PC-9 (cell line): ENCODE results near the gene GLCCI1. TPM values are rescaled to one million over a fixed set of nuclear protein-coding genes. Genes with fewer than 3 reads are reported as not detected.

Source experiments
- BruUV-seq: library from RNA; stranded (reverse); fragments of 400-500 nt; replicated peaks from 2 replicates; lab custom pipeline; 2021; lab: Mats Ljungman, UMichigan
- CTCF ChIA-PET: fragments of 300-600 bp; sonication (Branson Sonifier 250); formaldehyde crosslinking; loops from one replicate; lab custom pipeline; 2022; ENCODE audit warnings: antibody characterized with exemption; lab: Charles Lee
- POLR2A ChIA-PET: fragments of 300-600 bp; sonication (Branson Sonifier 250); formaldehyde crosslinking; loops from one replicate; lab custom pipeline; 2022; ENCODE audit warnings: antibody characterized with exemption; ENCODE audit not compliant: unreplicated experiment; lab: Charles Lee
- DNase-seq, 2 experiments: peaks; one replicate each; pipeline versions ENCODE4 v3.0.0 to v3.0.0-alpha.2; 2015 to 2022; ENCODE audit warnings: mixed read lengths in 1 of 2
- H2AFZ ChIP-seq: fragments of 200-600 bp; sonication (generic); 2 replicates; pipeline ENCODE4 v1.8.1; 2017; ENCODE audit warnings: antibody characterized with exemption
- H3F3A ChIP-seq: fragments of 200-600 bp; sonication (generic); 2 replicates; pipeline ENCODE4 v1.8.1; 2017; ENCODE audit warnings: antibody characterized with exemption, mild to moderate bottlenecking, low read depth; ENCODE audit not compliant: insufficient read depth
- H3K27ac ChIP-seq: fragments of 200-600 bp; sonication (generic); 2 replicates; pipeline ENCODE4 v1.6.1; 2016; ENCODE audit warnings: mixed run types
- H3K27me3 ChIP-seq: fragments of 200-600 bp; sonication (generic); 2 replicates; pipeline ENCODE4 v1.6.1; 2016; ENCODE audit warnings: low read depth, mixed run types; ENCODE audit not compliant: insufficient read depth
- H3K36me3 ChIP-seq: fragments of 200-600 bp; sonication (generic); 2 replicates; pipeline ENCODE4 v1.6.1; 2016; ENCODE audit warnings: low read depth, mixed run types
- H3K4me1 ChIP-seq: fragments of 200-600 bp; sonication (generic); replicated peaks from 2 replicates; pipeline ENCODE4 v1.6.1; 2016; ENCODE audit warnings: mixed run types; ENCODE audit not compliant: insufficient read depth
- H3K4me2 ChIP-seq: fragments of 200-600 bp; sonication (generic); 2 replicates; pipeline ENCODE4 v1.6.1; 2017; ENCODE audit warnings: mixed run types
- H3K4me3 ChIP-seq: fragments of 200-600 bp; sonication (generic); 2 replicates; pipeline ENCODE4 v1.6.1; 2016; ENCODE audit warnings: mixed run types
- H3K79me2 ChIP-seq: fragments of 200-600 bp; sonication (generic); 2 replicates; pipeline ENCODE4 v1.6.1; 2017; ENCODE audit warnings: low read depth, mixed run types
- H3K9me2 ChIP-seq: fragments of 200-600 bp; sonication (generic); 2 replicates; pipeline ENCODE4 v1.8.1; 2017; ENCODE audit warnings: mild to moderate bottlenecking; ENCODE audit not compliant: insufficient read depth
- H3K9me3 ChIP-seq: fragments of 200-600 bp; sonication (generic); 2 replicates; pipeline ENCODE4 v1.8.1; 2016; ENCODE audit warnings: low read depth; ENCODE audit not compliant: insufficient read depth
- H4K20me1 ChIP-seq: fragments of 200-600 bp; sonication (generic); 2 replicates; pipeline ENCODE4 v1.8.1; 2017; ENCODE audit not compliant: insufficient read depth
- EZH2 ChIP-seq: fragments of 200-600 bp; sonication (generic); IDR thresholded peaks from 2 replicates; pipeline ENCODE4 v1.8.0; 2017; ENCODE audit warnings: antibody characterized with exemption, low read depth
- intact Hi-C: fragments of 100-400 bp; cut with micrococcal nuclease; formaldehyde crosslinking; loops from one replicate; pipeline ENCODE4 v1.10.0; 2022; ENCODE audit not compliant: unreplicated experiment
- total RNA-seq: library from RNA; stranded (reverse); gene quantifications from 2 replicates; pipeline ENCODE4 v1.2.3, GENCODE V29; 2021
- TF ChIP-seq, protein P1 (sequence below): fragments of 200-600 bp; sonication (generic); conservative IDR thresholded peaks from 2 replicates; pipeline ENCODE4 v1.6.1; 2017; ENCODE audit warnings: mixed run types, antibody characterized with exemption, mild to moderate bottlenecking, moderate library complexity

Gene GLCCI1
- total RNA-seq, 1 experiment from 2014 or later = 42.1 TPM

DNA sequence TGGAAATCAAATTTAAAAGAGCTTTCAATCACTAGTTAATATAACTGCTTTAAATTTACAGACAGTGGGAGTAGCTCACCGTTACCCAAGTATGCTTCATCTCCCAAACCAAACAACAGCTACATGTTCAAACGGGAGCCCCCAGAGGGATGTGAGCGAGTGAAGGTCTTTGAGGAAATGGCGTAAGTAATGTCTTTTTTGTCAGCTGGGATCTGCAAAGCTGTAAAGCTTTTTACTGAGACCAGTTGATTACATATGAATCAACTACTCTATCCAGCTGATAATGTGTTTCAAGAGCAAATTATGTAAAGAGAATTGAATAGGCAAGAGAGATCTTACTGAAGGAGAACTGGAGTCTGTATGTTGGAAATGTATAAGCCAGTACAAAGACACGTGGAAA, 116.2 kb downstream of the GLCCI1 start:
- Histone ChIP-seq H2AFZ (no peak overlapping the region), H3K4me3 (no peak overlapping the region), H3K4me2 (no peak overlapping the region), H4K20me1 (0 out of 2 replicates have a peak, but pooled peaks cover 4% of the 10 kb centered on the region), H3K27me3 (no peaks in the 10 kb centered on the region), H3K9me2 (no peaks in the 10 kb centered on the region), H3K4me1 (no peaks in the 10 kb centered on the region), H3K9me3 (no peaks in the 10 kb centered on the region), H3K79me2 (no peaks in the 10 kb centered on the region), H3K36me3 (peaks cover 22% of the 10 kb centered on the region; the same call in 1 of the 2 replicates), H3K27ac (no peak overlapping the region), H3F3A (no peaks in the 10 kb centered on the region; the same call in 1 of the 2 replicates)
- POLR2A ChIA-PET = no interaction called here
- CTCF ChIA-PET = no interaction called here
- intact Hi-C loops = no loop called here
- no peak for DNase-seq
- TF ChIP-seq, protein P1, sequence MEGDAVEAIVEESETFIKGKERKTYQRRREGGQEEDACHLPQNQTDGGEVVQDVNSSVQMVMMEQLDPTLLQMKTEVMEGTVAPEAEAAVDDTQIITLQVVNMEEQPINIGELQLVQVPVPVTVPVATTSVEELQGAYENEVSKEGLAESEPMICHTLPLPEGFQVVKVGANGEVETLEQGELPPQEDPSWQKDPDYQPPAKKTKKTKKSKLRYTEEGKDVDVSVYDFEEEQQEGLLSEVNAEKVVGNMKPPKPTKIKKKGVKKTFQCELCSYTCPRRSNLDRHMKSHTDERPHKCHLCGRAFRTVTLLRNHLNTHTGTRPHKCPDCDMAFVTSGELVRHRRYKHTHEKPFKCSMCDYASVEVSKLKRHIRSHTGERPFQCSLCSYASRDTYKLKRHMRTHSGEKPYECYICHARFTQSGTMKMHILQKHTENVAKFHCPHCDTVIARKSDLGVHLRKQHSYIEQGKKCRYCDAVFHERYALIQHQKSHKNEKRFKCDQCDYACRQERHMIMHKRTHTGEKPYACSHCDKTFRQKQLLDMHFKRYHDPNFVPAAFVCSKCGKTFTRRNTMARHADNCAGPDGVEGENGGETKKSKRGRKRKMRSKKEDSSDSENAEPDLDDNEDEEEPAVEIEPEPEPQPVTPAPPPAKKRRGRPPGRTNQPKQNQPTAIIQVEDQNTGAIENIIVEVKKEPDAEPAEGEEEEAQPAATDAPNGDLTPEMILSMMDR = no peak
- no peak for TF ChIP-seq EZH2
- BruUV-seq = no TSS peak

DNA sequence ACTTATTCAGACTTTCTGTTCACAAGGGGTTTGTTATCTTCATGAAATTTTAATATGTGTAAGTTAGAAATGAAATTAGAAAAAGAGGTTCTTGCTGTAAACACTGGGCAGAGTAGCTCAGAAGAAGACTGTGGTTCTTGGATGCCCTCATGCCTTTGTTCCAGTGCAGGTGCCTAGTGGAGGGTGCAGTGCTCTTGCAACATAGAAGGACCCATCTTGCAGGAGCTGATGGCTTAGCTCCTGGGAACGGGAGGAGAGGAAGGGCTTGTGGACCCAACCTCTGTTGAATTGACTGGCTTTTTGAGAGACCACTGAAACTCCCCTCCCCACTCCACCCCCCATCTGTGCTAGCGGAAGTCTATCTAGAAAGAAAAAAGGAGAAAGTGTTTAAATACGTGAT, 116.8 kb downstream of the GLCCI1 start:
- no peak overlapping the region for H2AFZ ChIP-seq
- H3K27me3 ChIP-seq = no peaks in the 10 kb centered on the region
- no peak for TF ChIP-seq EZH2
- TF ChIP-seq, protein P1 = no peak
- H3K4me3 ChIP-seq = no peak overlapping the region
- no peaks in the 10 kb centered on the region; the same call in 1 of the 2 replicates for H3F3A ChIP-seq
- intact Hi-C loops = no loop called here
- BruUV-seq = no TSS peak
- H3K36me3 ChIP-seq = peaks cover 22% of the 10 kb centered on the region; the same call in 1 of the 2 replicates
- ChIA-PET POLR2A (no interaction called here), CTCF (no interaction called here)
- no peaks in the 10 kb centered on the region for H3K9me2 ChIP-seq
- no peaks in the 10 kb centered on the region for H3K4me1 ChIP-seq
- no peaks in the 10 kb centered on the region for H3K79me2 ChIP-seq
- H3K27ac ChIP-seq = no peak overlapping the region
- H4K20me1 ChIP-seq = 0 out of 2 replicates have a peak, but pooled peaks cover 4% of the 10 kb centered on the region
- no peaks in the 10 kb centered on the region for H3K9me3 ChIP-seq
- H3K4me2 ChIP-seq = no peak overlapping the region
- no peak for DNase-seq

DNA sequence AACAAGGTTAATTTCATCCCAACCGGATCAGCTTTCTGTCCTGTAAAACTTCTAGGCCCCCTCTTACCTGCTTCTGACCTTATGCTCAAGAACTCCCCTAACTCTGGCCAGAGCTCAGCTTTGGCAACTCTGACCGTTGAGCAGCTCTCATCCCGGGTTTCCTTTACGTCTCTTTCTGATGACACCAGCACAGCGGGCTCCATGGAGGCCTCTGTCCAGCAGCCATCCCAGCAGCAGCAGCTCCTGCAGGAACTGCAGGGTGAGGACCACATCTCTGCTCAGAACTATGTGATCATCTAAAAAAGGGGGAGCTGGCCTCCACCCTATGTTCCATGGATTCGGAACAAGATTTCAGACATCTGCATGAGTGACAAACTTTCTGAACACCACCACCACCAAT, 117.6 kb downstream of the GLCCI1 start:
- POLR2A ChIA-PET = no interaction called here
- H3K27me3 ChIP-seq = no peaks in the 10 kb centered on the region
- CTCF ChIA-PET = interaction anchor here (0.7 kb wide), 1 partner anchor 373 kb away, joined by 8 read pairs; no protein-coding TSS in a partner anchor
- H3K4me2 ChIP-seq = no peak overlapping the region
- no peaks in the 10 kb centered on the region for H3K9me3 ChIP-seq
- no peaks in the 10 kb centered on the region for H3K9me2 ChIP-seq
- no peaks in the 10 kb centered on the region for H3K4me1 ChIP-seq
- DNase-seq = no peak
- H3K79me2 ChIP-seq = no peaks in the 10 kb centered on the region
- no TSS peak for BruUV-seq
- no peak overlapping the region for H3K4me3 ChIP-seq
- TF ChIP-seq, protein P1 = no peak
- TF ChIP-seq EZH2 = no peak
- H4K20me1 ChIP-seq = 0 out of 2 replicates have a peak, but pooled peaks cover 4% of the 10 kb centered on the region
- peaks cover 22% of the 10 kb centered on the region; the same call in 1 of the 2 replicates for H3K36me3 ChIP-seq
- no peaks in the 10 kb centered on the region; the same call in 1 of the 2 replicates for H3F3A ChIP-seq
- H2AFZ ChIP-seq = no peak overlapping the region
- no peak overlapping the region for H3K27ac ChIP-seq
- intact Hi-C loops = no loop called here
